Skeletal muscle tissue (tissue), 4 donors: ENCODE measurements around the gene MVB12B. TPM values are rescaled to one million over a fixed set of nuclear protein-coding genes. Genes with fewer than 3 reads are reported as not detected.

ENCODE experiments used
- H3K27ac ChIP-seq: one replicate; pipeline ENCODE4 v1.7.0; 2013; ENCODE audit warnings: mild to moderate bottlenecking, low read depth, low read length, inconsistent platforms
- H3K27me3 ChIP-seq, 3 donors: one replicate each; pipeline ENCODE4 v1.7.0; 2013; ENCODE audit warnings: low read length in 3 of 3; ENCODE audit not compliant: control insufficient read depth in 3 of 3, insufficient read depth in 3 of 3
- H3K36me3 ChIP-seq, 3 donors: one replicate each; pipeline ENCODE4 v1.7.0; 2013; ENCODE audit warnings: low read length in 3 of 3; ENCODE audit not compliant: control insufficient read depth in 3 of 3, insufficient read depth in 3 of 3
- H3K4me1 ChIP-seq, 3 donors: one replicate each; pipeline ENCODE4 v1.7.0; 2013; ENCODE audit warnings: low read length in 3 of 3, mild to moderate bottlenecking in 3 of 3; ENCODE audit not compliant: control insufficient read depth in 3 of 3, insufficient read depth in 3 of 3
- H3K4me3 ChIP-seq, 3 donors: one replicate each; pipeline ENCODE4 v1.7.0; 2013; ENCODE audit warnings: low read length in 3 of 3
- H3K9ac ChIP-seq, 3 donors: one replicate each; pipeline ENCODE4 v1.7.0; 2013; ENCODE audit warnings: low read length in 3 of 3, mild to moderate bottlenecking in 3 of 3, moderate library complexity in 2 of 3, low read depth in 1 of 3
- H3K9me3 ChIP-seq, 3 donors: one replicate each; pipeline ENCODE4 v1.7.0; 2013; ENCODE audit warnings: low read length in 3 of 3; ENCODE audit not compliant: control insufficient read depth in 3 of 3
- total RNA-seq: library from RNA; depleted of rRNA; stranded (reverse); fragments of >200 nt; gene quantifications from one replicate; pipeline ENCODE4 v1.2.3, GENCODE V29; 2014
- donor health status: Osteomylitis.

The MVB12B gene
- total RNA-seq, 1 donor from 2014 or later: 13.0 TPM

DNA sequence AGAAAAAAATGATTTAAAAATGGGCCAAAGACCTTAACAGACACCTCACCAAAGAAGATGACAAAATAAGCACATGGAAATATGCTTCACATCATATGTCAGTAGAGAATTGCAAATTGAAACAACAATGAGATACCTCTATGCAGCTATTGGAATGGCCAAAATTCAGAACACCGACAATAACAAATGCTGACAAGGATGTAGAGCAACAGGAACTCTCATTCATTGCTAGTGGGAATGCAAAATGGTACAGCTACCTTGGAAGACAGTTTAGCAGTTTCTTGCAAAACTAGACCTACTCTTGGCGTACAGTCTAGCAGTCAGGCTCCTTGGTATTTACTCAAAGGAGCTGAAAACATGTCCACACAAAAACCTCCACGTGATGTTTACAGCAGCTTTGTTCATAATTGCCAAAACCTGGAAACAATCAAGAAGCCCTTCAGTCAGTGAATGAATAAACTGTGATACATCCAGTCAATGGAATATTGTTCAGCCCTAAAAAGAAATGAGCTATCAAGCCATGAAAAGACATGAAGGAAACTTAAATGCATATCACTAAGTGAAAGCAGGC is 10.5 kb upstream of the MVB12B start:
- Histone ChIP-seq H3K9me3 (no peaks in the 10 kb centered on the region), H3K4me1 (no peaks in the 10 kb centered on the region), H3K4me3 (no peak overlapping the region), H3K36me3 (no peaks in the 10 kb centered on the region), H3K9ac (no peak overlapping the region), H3K27me3 (no peaks in the 10 kb centered on the region), H3K27ac (no peak overlapping the region)

DNA sequence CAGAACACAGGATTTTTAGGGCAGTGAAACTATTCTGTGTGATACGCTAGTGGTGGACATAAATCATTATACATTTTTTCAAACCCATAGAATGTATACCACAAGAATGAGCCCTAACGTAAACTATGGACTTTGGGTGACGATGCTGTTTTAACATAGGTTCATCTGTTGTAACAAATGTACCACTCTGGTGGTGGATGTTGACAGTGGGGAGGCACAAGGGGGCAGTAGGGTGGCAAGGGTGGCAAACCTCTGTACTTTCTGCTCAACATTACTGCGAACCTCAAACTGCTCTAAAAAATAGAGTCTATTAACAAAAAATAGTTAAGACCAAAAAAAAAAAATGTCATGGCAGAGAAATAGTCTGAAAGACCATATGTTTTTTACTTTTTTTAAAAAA is 9.1 kb upstream of the MVB12B start:
- Histone ChIP-seq H3K4me1 (no peaks in the 10 kb centered on the region), H3K36me3 (no peaks in the 10 kb centered on the region), H3K4me3 (no peak overlapping the region), H3K27me3 (no peaks in the 10 kb centered on the region), H3K9ac (no peak overlapping the region), H3K9me3 (no peaks in the 10 kb centered on the region), H3K27ac (no peak overlapping the region)

DNA sequence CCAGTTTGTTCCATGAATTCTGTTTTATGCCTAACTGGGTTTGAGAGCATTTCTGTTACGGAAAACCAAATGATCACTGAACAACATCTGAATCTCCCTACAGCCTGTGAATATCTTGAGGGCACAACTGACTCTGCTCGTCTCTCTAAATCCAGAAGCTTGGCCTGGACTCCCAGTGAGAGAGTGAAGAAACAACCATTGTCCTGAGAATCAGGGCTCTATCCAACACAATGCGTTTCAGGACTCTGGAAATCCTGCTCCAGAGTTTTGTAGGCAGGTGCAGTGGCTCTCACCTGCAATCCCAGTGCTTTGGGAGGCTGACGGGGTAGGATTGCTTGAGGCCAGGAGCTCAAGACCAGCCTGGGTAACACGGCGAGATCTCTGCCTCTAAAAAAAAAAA is 7.8 kb upstream of the MVB12B start:
- Histone ChIP-seq H3K4me1 (no peaks in the 10 kb centered on the region), H3K9me3 (peaks cover under 1 to 5% (median under 1%) of the 10 kb centered on the region in 3 donors), H3K4me3 (no peak overlapping the region), H3K27ac (no peak overlapping the region), H3K9ac (no peak overlapping the region), H3K36me3 (no peaks in the 10 kb centered on the region), H3K27me3 (no peaks in the 10 kb centered on the region)

DNA sequence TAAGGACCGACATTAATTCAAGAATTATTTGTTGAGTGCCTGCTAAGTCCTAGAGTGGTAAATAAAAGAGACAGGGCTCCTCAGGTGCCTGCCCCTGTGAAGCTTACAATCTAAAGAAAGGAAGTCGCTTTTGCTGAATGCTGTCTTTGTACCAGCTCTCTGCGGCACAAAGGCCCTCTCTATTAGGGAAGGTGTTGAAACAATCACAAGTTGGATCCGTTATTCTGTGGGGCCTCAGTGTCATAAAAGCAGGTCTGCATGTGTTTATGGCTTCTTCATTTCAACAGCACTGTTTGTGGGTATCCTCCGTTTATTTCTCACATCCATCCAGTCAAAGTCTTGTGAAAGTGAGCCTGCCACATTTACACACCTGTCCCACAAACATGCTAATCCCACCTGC is 7.0 kb upstream of the MVB12B start:
- Histone ChIP-seq H3K4me3 (no peak overlapping the region), H3K27me3 (no peaks in the 10 kb centered on the region), H3K9ac (no peak overlapping the region), H3K36me3 (no peaks in the 10 kb centered on the region), H3K4me1 (no peaks in the 10 kb centered on the region), H3K27ac (no peak overlapping the region), H3K9me3 (peaks cover 3 to 5% (median 5%) of the 10 kb centered on the region in 3 donors)

DNA sequence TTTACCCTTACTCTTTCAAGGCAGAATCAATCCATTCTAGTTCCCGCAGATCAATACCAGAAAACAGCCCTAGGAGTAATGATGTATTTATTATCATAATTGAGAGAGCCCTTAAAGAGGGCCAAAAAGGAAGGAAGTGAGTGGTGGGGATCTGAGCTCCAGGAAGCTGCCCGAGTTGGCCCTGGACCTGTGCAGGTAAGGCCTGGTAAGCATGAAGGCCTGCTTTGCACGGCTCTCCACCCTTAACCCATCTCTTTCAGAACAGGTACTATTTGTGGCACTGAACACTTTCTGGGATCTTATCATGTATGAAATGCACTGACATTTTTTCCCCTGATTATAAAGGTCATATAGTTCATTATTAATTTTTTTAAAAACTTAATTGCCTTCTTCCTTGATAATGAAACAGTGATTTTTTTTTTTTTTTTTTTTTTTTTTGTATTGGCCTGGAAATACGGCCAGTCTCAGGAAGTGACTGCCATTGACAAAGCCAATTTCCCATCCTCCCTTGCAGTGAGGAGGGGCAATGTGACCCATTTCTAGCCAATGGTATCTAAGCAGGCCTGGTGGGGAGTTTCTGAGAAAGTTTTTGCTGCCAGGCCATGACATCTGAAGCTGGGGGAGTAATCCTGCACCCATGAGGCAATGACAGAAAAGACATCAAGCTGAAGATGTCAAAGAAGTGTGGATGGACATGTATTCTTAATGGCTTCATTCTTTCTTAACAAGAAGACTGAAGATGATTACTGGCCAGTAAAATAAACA is 6.3 kb upstream of the MVB12B start:
- no peaks in the 10 kb centered on the region for H3K36me3 ChIP-seq
- H3K4me3 ChIP-seq: no peak overlapping the region
- H3K27ac ChIP-seq: no peak overlapping the region
- H3K27me3 ChIP-seq: no peaks in the 10 kb centered on the region
- H3K9ac ChIP-seq: no peak overlapping the region
- H3K4me1 ChIP-seq: no peaks in the 10 kb centered on the region
- H3K9me3 ChIP-seq: peaks cover 3 to 5% (median 5%) of the 10 kb centered on the region in 3 donors

DNA sequence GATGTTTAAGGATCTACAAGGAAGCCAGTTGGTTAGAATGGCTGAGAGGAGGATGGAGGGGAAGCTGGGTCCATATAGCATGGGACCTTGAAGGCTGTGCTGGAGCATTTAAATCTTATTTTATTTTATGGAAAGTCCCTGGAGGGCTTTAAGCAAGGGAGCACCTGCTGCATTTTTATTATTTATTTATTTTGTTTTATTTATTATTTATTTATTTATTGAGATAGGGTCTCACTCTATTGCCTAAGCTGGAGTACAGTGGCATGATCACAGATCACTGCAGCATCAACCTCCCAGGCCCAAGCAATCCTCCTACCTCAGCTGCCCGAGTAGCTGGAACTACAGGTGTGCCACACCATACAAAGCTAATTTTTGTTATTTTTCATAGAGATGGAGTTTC is 4.9 kb upstream of the MVB12B start:
- Histone ChIP-seq H3K9ac (no peak overlapping the region), H3K27me3 (no peaks in the 10 kb centered on the region), H3K4me1 (peaks cover 0 to 4% (median 3%) of the 10 kb centered on the region in 3 donors), H3K36me3 (no peaks in the 10 kb centered on the region), H3K27ac (no peak overlapping the region), H3K4me3 (no peak overlapping the region), H3K9me3 (peaks cover 3 to 7% (median 5%) of the 10 kb centered on the region in 3 donors)

DNA sequence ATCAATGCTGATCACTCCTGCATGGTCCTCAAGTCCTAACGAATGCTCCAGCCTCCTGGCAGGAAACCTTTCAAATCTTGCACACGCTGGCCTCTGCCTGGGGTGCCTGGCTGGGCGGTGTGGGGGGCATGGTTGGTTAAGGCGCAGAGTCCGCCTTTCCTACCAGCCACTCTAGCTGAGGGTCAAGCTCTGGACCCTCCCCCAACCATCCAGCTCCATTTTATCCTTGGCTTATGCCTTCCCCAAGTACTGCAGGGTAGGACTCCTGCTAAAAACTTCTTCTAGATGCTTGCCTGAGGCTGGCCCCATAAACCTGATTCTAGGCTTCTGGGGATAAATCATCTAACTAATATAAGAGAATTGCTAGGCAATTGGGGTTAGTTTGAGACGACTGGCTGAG is 808 bp upstream of the MVB12B start:
- Histone ChIP-seq H3K4me1 (peaks cover 30 to 39% (median 33%) of the 10 kb centered on the region in 3 donors), H3K36me3 (no peaks in the 10 kb centered on the region), H3K27ac (peak overlapping the region; percentile 29), H3K4me3 (peak overlapping the region; percentile 56 to 65 (median 63)), H3K9me3 (peaks cover 3 to 7% (median 5%) of the 10 kb centered on the region in 3 donors), H3K9ac (peak overlapping the region; percentile 76 to 87 (median 80)), H3K27me3 (no peaks in the 10 kb centered on the region)

DNA sequence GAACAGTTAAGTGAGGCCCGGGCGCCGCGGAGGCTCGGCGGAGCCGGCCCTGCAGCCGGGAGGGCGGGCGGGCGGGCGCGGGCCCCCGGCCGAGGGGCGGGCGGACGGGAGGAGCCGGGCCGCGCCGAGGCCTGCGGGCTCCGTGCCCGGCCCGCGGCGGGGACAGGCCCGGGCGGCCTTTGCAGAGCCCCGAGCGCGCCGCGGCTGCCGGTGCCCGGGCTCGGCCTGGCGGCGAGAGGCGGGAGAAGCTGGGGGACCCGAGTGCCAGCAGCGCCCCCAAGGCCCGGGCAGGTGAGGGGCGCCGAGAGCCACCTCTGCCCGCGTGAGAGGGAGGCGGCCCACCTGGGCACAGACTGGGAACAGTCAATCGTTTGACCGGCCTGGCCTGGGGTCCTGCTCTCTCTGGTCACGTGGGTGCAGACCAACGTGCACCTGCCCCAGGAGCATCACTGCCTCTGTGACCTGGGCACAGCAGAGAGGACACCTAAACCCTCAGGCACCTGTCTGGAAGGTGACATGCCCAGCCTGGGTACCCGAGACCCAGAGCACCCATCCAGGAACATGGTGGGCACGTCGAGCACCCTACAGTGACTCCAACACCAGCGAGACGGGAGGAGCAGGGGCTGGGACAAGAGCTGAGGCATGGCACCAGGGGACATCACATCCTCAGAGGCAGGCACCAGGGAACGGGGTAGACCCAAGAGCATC is 531 bp downstream of the MVB12B start:
- peak overlapping the region; percentile 83 to 94 (median 84) for H3K4me3 ChIP-seq
- H3K9ac ChIP-seq: peak overlapping the region; percentile 88 to 95 (median 90)
- H3K27me3 ChIP-seq: no peaks in the 10 kb centered on the region
- H3K9me3 ChIP-seq: peaks cover 3 to 7% (median 5%) of the 10 kb centered on the region in 3 donors
- H3K4me1 ChIP-seq: peaks cover 38 to 50% (median 46%) of the 10 kb centered on the region in 3 donors
- peak overlapping the region; percentile 51 for H3K27ac ChIP-seq
- H3K36me3 ChIP-seq: no peaks in the 10 kb centered on the region

DNA sequence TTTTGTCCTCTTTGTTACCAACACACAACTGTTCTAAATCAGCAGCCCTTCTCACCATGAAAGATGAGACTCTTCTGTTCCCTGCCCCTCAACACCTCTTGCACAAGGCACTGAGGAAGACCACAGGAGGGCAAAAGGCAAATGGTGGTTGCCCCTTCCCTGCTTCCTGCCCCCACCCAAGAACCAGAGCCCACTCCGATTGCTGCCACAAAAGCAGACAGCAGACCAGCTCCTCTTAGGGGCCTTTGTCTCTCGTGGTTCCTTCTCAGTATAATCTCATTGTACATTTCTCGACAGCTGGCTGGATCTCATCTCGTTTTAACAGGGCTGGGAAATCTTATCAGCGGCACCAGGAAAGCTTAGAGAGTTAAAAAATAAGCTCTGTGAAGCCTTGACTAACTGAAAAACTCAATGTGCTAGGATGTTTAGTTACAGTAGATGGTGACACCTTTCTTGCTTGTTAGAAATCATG is 1.1 kb downstream of the MVB12B start:
- H3K36me3 ChIP-seq: no peaks in the 10 kb centered on the region
- H3K4me3 ChIP-seq: peak overlapping the region; percentile 83 to 94 (median 84)
- H3K27ac ChIP-seq: peak overlapping the region; percentile 51
- no peaks in the 10 kb centered on the region for H3K27me3 ChIP-seq
- peaks cover 3 to 7% (median 5%) of the 10 kb centered on the region in 3 donors for H3K9me3 ChIP-seq
- H3K9ac ChIP-seq: peak overlapping the region; percentile 88 to 95 (median 90)
- peaks cover 44 to 56% (median 51%) of the 10 kb centered on the region in 3 donors for H3K4me1 ChIP-seq
